HPDE6-E6E7 (cell line): ENCODE measurements around the gene RBM10.

Experiments used
- DNase-seq: peaks from one replicate; pipeline ENCODE4 v3.0.0; 2011; ENCODE audit warnings: missing footprints; ENCODE audit errors: extremely low spot score

The RBM10 gene

GRCh38 chrX:47233333-47234113 lies 88.5 kb downstream of the RBM10 start:
- peak; percentile 64 for DNase-seq

DNA sequence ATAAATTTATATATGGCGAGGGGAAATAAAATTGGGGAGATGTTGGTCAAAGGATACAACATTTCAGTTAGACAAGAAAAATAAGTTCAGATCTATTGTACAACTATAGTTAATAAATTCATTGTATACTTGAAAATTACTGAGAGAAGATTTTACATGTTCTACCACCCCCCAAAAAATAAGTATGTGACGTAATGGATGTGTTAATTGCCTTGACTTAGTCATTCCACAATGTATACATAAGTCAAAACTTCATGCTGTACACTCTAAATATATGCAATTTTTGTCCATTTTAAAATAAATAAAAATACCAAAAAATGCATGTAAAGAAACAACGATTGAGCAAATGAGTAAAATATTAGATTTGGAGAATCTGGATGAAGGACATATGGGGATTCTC lies 89.6 kb downstream of the RBM10 start:
- DNase-seq, result no peak

DNA sequence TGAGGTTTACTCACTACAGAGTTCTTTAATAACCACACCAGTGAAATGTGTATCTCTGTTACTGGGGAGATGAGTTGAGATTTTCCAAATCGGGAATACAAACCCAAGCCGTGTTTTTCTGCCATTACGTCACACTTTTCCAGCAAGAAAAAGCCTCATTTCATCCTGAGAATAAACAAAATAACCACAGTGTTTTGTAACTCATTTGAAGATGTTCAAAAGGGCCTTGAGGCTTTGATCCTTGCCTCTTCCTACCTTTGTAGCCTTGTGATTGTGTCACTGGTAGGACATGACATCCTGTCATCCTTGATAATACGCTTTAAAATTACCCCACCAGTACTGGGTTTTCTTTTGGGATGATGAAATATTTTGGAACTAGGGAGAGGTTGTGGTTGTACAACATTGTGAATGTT lies 90.7 kb downstream of the RBM10 start:
- no peak for DNase-seq
